ENCODE measurements around the gene FTO.
"Not testable (repeated sequence)": the region's sequence is repeated elsewhere in the genome, so short reads cannot be mapped to it uniquely, and the experiment has no call there.

Gene FTO

DNA sequence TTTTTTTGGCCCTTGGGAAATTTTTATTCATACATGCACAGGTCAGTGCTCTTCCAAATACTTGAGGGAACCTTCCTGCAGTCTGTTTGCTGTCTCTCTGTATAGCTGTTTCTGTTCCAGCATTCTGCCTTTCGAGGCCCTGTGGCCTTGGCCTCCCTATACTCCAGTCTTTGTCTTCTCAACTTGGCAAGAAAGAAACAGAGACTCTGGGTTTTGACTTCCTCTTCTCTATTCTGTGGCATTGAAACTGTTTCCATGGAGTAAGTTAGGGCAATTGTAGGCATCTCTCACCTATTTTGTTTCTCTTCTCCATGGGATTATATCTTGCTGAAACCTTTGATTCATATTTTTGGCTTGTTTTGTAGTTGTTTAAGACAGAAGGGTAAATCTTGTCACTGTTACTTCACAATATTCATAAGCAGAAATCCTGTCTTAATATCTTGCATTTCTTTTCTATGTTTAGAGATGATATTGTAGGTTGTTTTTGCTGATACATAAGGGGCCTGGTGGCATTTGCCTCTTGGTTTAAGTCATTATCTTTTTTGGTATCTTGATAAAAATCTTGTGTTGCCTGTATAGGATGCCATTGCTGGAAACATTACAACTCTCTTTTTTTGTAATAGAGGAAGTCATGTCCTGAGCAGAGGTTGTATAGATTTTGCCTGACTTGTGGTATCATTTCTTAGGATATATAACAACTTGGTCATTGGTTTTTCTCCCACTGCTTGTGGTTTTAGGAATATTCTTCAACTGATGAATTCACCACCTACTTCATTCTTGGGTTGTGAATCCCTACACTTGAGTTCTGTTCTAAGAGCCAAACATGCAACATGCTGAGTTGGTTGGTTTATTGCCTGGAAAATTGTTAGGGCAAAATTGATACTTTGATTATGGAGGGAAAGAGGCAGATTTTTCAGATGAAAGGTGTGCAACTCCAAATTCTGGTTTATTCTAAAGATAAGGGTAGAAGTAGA, 168.6 kb downstream of the FTO start:
- no peak for DNase-seq

DNA sequence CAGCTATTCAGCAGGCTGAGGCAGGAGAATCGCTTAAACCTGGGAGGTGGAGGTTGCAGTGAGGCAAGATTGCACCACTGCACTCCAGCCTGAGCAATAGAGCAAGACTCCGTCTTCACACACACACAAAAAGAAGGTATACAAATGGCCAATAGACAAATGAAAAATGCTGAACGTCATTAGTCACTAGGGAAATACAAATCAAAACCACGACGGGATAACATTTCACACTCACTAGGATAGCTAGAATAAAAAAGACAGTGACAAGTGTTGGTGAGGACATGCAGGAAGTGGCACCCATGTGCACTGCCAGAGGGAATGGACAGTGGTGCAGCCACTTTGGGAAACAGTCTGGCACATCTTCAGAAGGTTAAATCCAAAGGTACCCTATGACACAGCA, 172.9 kb downstream of the FTO start:
- no peak for DNase-seq

DNA sequence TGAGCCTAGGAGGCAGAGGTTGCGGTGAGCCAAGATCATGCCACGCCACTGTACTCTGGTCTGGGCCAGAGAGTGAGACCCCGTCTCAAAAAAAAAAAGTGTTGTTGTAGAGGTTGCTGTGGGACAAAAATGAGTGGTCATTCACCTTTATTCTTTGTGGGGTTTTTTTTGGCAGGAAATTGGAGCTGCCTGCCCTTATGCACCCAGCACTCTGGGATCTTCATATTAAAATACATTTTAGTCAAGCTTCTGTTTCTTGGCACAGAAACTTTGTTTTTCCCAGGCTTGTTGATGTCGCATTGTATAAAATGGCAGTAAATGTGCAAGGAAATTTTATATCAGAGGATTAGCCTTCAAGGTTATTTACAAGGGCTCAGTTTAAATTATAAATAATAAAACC, 174.3 kb downstream of the FTO start:
- DNase-seq: no peak

DNA sequence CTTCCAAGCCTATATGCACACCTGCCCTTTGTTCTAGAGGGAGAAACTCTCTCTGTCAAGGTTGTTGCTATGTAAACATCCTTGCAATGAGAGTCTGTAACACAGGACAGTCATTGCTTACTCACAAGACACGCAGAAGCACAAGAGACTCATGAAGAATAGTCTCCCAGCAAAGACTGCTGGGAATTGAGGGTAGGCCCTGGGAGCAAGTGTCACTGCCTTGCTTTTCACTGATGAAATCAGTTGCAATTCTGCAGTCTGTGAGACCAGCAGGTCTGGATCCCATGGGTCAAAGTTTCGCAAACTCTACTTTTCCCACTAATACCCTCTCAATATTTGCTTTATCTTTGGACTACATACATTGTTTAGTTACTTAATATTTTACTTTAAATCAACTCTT, 177.4 kb downstream of the FTO start:
- DNase-seq: no peak

DNA sequence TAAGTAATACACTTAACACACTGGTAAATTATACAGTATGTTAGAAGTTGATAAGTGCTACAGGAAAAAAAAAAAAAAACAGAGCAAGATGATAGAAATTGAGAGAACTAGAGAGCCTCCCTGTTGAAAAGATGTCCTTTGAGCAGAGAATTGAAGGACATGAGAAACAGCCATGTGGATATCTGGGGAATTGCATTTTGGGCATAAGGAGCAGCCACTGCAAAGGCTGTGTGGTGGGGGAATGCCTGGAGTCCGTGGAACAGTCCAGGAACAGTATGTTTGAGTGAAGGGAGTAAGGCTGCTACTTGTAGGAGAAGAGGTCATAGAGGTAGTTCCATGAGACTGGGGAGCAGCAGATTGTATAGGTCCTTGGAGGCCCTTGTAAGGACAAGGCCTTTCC, 178.4 kb downstream of the FTO start:
- no peak for DNase-seq

DNA sequence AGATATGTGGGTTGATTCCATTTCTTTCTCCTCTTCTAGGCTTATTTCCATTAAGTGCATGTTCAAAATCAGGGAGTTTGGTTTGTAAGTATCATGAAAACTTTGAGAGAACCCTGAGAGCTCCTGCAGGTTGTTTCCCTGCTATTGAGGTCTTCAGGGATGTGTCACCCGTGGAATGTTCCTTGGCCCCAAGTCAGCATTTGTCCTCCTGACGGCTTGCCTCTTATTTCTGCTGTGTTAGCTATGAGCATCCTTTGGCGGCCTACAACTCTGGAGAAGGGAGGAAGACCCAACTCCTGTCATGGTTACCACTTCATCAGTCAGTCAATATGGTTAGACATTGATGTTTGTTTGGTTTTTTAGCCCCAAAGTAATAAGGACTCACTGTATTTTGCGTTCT, 180.8 kb downstream of the FTO start:
- DNase-seq: no peak

DNA sequence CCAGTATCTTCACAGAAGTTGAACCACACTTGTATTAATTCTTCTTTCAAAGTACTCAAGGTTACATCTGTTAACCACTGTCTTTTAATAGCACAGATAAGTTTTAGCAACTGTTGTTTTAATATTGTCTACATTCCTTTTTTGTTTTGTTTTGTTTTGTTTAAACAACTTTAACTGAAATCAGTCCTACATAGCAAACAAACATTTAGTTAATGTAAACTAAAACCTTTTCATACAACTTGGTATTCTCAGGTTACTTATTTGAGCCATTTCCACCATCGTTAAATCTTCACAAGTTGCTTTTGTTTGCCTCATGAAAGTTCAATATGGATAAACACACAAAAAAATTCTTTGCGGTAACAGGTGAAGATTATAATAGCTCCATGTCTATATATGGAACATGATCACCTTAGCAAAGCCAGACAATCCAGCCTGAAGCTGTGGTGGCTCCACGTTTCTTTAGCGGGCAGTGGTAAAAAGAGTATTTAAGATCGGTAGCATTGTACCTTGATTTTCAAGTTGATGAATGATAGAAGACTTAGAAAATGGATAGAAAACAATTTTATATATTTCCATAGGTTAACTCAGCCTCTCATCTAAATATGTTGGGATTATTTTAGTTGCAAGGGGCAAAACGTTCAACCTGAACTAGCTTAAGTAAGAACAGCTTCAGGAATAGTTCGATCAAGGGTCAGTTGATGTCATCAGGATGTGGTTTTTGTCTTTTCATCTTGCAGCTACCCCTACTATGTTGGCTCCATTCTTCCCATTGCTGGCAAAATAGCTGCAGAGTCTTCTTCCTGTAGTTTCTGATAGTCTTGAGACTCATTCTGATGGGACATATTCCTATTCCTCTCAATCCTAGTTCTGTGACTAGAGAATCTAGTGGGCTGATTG, 182.8 kb downstream of the FTO start:
- no peak for DNase-seq

DNA sequence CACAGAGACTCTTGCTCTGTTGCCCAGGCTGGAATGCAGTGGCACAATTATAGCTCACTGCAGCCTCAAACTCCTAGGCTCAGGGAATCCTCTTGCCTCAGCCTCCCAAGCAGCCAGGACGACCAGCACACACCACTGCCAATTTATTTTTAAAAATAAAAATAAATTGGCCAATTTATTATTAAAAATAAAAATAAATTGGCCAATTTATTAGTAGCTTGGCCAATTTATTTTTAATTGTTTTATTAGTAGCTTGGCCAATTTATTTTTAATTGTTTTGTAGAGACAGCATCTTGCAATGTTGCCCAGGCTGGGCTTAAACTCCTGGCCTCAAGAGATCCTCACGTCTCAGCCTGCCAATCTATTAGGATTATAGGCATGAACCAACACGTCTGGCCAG, 184.3 kb downstream of the FTO start:
- DNase-seq: no peak

DNA sequence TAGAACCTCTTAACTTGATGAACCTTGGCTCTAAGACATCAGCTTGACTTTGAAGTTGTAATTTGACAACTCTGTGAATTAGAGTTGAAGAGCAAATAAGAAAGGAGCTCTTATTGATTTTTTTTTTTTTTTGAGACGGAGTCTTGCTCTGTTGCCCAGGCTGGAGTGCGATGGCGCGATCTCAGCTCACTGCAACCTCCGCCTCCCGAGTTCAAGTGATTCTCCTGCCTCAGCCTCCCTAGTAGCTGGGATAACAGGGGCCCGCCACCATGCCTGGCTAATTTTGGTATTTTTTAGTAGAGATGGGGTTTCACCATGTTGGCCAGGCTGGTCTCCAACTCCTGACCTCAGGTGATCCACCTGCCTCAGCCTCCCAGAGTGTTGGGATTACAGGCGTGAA, 186.9 kb downstream of the FTO start:
- not testable (repeated sequence) for DNase-seq

DNA sequence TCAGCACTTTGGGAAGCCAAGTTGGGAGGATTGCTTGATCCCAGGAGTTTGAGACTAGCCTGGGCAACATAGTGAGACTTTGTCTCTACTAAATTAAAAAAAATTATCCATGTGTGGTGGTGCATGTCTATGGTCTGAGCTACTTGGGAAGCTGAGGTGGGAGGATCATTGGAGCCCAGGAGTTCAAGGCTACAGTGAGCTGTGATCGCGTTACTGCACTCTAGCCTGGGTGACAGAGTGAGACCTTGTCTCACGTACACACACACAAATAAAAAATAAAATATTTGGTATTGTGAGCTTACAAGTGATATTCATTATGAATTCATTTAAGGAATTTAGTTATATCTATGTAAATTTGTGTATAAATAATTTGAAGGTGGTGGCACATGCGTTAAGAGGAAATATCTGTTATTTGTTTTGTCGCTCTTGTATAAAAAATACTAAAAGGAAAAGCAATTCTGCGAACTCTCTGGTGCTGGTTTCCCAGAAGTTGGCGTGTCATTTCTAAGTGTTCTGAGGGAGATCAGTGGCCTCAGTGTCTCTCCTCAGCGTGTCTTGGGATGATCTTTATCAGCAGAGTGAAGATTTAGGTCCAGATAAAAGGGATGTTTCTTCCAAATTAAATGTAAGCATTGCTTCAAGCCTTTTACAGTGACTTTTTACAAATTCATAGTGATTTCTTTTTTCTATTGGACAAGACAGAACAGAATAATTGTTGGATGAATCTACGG, 187.6 kb downstream of the FTO start:
- no peak for DNase-seq

DNA sequence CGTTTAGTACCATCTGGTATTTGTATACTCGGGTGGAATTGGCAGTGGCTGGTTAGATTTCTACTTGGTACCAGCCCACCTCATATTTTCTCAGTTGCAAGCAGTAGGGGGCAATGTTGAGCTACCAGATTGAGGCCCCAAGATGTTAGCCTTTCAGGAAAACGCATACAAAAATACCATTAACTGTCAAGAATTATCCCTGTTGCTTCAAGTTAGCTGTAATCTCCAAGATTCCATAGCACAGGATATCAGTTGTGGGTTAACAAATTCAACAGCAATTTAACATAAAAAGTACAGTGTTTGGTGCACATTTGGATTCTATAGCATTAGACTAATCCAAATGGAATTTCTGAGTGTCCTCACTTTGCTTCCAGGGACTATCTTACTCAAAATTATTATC, 188.2 kb downstream of the FTO start:
- DNase-seq: peak; percentile 43

DNA sequence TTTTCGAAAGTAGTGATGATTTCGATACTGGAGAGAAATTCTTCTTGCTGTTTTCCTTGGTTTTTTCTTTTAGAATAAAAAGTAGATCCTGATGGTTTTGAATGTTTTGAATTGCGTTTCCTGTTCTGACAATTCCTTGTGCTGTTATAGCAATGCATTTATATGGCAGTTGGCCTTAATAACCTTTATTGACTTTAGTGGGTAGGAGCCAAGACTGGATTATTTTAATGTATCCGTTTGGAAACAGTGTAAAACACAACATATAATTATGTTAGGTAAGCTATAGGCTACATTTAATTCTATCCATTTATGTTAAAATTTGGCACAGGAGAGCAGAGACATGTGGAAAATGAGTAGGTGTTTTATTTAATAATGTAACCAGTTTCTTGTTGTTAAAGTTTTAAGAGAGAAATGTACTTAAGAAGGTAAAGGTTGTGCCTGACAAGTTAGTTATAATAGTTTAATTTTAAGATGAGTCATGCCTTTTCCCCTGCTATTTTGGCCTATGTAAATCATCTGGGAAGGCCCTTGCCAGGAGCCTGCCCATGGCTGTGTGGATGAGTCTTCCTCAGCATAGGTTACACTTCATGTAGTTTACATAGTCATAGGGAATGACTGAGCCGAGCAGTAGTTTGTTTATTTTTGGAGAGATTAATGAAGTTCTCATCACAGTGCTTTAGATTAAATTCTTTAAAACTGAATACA, 189.9 kb downstream of the FTO start:
- no peak for DNase-seq

DNA sequence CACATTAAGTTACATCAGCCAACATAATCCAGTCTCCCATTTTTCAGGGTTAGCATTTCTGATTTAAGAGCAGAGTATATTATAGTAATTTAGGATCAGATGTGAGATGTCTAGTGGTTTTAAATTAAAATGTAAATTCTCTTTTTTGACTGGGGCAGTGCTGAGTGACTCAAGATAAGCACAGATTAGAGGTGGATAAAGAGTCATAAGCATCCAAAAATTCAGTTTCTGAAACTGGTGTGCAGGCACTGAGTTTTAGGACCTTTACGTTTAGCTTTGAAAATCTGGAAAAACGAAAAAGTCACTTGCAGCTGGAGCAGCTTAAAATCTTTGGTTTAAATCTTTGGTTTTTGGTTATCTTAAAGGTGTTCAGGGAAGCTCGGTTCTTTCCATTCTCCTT, 190.7 kb downstream of the FTO start:
- no peak for DNase-seq

DNA sequence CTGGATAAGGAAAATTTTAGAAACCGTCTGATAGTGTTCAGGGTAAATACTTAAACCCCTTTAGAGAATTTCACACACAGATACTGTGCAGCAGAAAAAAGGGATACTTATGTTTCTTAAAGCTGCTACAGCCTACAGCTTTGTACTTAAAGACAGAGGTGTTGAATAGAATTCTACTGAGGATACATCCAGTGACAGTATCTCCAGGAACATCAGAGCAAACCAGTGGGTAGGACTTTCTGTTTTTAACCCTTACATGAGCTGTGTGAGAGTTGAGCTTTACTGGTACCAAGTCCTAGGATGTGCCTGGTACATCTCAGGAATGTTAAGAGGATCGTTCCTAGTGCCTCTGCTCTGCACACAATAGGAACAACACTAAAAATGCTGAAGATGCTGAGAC, 191.5 kb downstream of the FTO start:
- DNase-seq: no peak

DNA sequence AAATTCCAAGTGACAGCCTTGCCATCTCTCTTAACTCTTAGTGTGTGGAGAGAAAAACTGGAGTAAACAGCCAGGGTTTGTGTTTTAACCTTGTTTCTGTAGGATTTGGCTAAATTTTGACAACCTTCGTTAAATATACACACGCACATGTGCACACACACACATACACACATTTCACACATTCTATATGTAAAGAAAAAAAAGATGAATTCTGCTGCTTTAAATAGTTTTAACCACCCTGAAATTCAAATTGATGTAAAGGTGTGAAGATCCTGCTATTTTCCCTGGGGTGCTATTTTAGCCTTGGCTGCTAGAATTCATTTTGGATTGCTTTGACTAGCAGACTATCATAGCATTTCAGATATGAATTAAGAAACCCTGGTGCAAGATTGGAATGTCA, 191.9 kb downstream of the FTO start:
- no peak for DNase-seq

DNA sequence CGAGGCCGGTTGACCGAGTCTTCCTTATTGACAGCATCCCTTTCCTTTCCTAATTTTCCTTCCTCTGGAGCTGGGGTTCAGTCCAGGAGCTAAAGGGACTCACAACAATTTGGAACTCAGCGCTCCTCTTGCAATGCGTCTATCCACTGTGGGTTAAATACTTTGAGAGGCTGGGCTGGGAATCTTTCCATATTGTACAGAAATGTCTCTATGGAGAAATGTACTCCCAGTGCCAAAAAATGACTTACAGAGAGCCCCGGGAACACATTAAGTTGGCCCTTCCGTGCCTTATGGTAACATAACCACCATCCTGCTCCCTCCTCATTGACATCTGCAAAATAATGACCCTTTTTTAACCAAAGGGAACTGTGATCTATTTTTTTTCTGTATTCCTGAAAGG, 192.8 kb downstream of the FTO start:
- DNase-seq: no peak

DNA sequence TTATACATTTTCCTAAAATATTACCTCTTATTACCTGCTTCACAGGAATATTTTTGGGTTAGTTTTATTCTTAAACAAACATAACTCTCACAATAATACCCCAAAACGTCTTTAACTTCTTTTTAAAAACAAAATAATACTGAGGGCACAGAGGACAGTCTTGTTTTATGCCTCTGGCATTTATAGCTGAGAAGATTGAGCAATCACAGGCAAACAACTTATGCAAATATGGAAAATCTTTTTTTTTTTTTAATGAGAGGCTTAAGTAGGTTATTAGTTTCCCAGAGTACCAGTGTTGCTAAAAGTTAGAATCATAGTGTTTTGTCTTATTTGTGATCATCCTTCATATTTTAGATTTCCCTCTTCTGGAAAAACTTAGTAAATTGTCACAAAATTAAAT, 195.0 kb downstream of the FTO start:
- no peak for DNase-seq

DNA sequence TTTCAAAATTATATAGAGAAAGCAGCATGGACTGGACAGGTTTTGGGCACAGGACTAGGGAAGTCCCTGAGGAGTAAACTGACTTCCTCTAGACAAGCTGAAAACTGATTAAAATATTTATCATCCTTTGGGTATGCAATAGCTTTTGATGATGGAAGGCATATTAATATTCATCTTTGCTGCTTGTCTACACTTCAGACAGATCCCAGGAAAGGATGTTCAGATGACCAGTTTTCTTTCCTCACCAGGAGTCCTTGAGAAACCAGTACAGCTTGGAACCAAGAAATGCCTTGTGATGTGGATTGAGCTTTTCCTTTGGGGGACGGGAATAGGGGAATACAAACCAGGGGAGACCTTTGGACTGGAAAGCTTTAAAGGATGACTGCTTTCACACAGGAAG, 195.5 kb downstream of the FTO start:
- no peak for DNase-seq

DNA sequence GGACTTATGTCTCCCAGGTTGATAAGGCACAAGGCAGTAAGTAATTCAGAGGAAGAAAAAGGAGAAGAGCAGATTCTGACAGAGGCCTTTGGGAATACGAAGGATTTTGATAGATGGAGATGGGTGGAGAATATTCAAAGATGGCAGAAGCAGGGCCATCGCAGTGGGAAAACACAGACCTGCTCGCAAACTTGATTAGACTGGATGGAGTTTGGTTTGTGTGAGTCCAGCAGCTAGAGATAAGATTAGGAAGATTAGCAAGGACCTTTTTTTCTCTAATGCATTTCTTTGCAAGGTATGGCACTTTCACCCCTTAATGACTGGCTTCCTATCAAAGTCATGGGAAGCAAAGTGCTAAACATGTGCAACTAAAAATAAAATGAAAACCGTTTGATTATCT, 196.7 kb downstream of the FTO start:
- no peak for DNase-seq

DNA sequence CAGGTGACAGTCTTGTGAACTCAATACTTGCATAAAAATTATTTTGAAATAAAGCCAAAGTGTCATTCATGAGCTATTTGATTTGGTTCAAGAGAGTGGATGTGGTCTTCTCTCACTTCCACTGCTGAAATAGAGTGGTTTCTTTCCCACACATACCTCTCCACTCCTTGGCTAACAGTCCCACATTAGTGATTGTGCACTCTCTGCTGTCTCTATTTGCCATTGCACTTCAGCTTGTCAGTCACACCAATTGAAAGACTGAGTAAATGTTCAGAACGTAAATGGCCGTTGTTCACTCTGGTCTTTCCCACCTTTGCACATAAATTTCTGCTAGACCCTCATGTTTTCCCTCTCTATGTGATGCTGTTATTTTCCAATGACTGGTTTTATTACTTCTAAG, 197.5 kb downstream of the FTO start:
- no peak for DNase-seq

DNA sequence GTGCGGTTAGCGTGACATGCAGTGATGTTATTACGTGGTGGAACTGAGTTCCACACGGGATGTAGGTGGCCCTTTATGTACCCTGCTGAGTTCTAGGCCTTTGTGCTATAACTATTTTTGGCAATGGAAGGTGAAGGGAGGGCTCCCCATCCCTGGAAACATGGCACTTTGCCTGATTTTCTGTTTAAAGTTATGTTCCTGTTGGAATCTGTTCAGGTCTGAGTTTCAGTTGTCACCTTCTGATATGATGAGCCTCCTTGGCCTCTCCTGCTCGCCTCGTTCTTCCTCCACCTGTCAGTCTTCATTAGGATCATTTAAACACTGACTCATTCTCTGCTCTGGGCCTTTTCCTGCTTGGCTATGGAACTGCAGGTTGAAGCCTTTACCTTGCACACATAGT, 200.6 kb downstream of the FTO start:
- DNase-seq: no peak

DNA sequence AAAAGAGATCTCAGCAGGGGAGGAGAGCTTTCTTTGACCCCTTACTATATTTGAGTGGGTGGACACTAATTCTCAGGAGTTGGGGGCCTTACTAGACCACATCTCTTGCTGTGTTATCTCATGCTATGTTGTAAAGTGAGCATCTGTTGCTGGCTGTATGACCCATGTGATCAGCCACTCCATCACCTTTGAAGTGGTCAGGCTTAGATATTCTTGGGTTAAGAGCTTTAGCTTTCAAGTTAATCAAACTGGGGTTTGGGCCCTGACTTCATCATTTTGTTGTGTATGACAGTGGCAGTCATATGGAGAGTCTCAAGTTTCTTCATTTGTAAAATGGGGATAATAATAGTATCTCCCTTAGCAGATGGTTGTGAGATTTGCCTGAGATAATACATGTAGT, 201.1 kb downstream of the FTO start:
- no peak for DNase-seq

DNA sequence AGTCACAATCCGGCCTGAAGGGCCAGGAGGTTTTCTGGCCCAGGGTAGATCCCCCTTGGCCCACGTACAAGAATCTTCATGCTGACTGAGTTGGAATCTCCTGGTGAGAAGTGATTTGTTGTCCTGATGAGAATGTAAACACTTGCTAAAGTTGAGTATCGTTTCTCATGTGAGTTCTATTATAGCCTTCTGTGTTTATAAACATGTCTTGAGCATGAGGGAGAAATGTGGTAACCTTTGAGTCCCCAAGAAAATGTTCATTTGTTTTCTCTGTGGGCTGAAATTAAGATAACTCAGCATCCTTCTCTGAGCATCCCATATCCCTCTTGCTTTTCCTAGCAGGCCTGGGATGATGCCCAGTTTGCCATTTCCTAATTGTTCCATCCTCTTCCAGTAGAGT, 204.8 kb downstream of the FTO start:
- no peak for DNase-seq
